CD14-positive monocyte (primary cell): ENCODE results near the gene LYPD8. TPM values are rescaled to one million over a fixed set of nuclear protein-coding genes. Genes with fewer than 3 reads are reported as not detected.
"Not testable (repeated sequence)": the region's sequence is repeated elsewhere in the genome, so short reads cannot be mapped to it uniquely, and the experiment has no call there.

ENCODE experiments used
- DNase-seq, 3 donors: peaks; one replicate each; pipeline ENCODE4 v3.0.0-alpha.2; 2011 to 2022
- H2AFZ ChIP-seq: 2 replicates; pipeline ENCODE4 v1.6.0; 2012; ENCODE audit warnings: mild to moderate bottlenecking, low read depth, low read length, inconsistent platforms; ENCODE audit not compliant: insufficient read depth, poor library complexity, severe bottlenecking
- H3K27ac ChIP-seq, 2 donors: 1 replicate in 1 of 2; 2 replicates in 1 of 2; pipeline ENCODE4 v1.5.1; 2012 to 2013; ENCODE audit warnings: low read length in 2 of 2, control low read depth in 1 of 2, inconsistent platforms in 1 of 2, low read depth in 1 of 2, mild to moderate bottlenecking in 1 of 2
- H3K27me3 ChIP-seq, 2 donors: one replicate each; pipeline versions ENCODE4 v1.6.0 to v1.6.1; 2011 to 2013; ENCODE audit warnings: low read length in 2 of 2; ENCODE audit not compliant: control insufficient read depth in 2 of 2, insufficient read depth in 2 of 2
- H3K36me3 ChIP-seq, 2 donors: replicated peaks in 1 of 2; 1 replicate in 1 of 2; 2 replicates in 1 of 2; pipeline versions ENCODE4 v1.5.1 to v1.6.1; 2012 to 2013; ENCODE audit warnings: low read length in 2 of 2, control low read depth in 1 of 2, inconsistent platforms in 1 of 2, mild to moderate bottlenecking in 1 of 2; ENCODE audit not compliant: insufficient read depth in 2 of 2, control insufficient read depth in 1 of 2
- H3K4me1 ChIP-seq, 2 donors: 1 replicate in 1 of 2; 2 replicates in 1 of 2; pipeline versions ENCODE4 v1.5.1 to v1.6.1; 2012 to 2013; ENCODE audit warnings: low read length in 2 of 2, control low read depth in 1 of 2, inconsistent platforms in 1 of 2, mild to moderate bottlenecking in 1 of 2, moderate library complexity in 1 of 2; ENCODE audit not compliant: insufficient read depth in 2 of 2, control insufficient read depth in 1 of 2
- H3K4me2 ChIP-seq: replicated peaks from 2 replicates; pipeline ENCODE3; 2012; ENCODE audit warnings: low read length, moderate library complexity, mild to moderate bottlenecking; ENCODE audit not compliant: poor library complexity, severe bottlenecking; ENCODE audit errors: extremely low read depth
- H3K4me3 ChIP-seq, 3 experiments: fragments of 200-600 bp in 1 of 3; sonication (generic) in 1 of 3; replicated peaks in 1 of 3; 1 replicate in 2 of 3; 2 replicates in 1 of 3; pipeline ENCODE4 v1.5.1; 2011 to 2013; ENCODE audit warnings: low read length in 3 of 3, mild to moderate bottlenecking in 3 of 3, control low read depth in 2 of 3, low read depth in 2 of 3, inconsistent platforms in 1 of 3, moderate library complexity in 1 of 3
- H3K79me2 ChIP-seq: 2 replicates; pipeline ENCODE4 v1.6.0; 2012; ENCODE audit warnings: mild to moderate bottlenecking, control low read depth, inconsistent platforms, low read length, moderate library complexity; ENCODE audit not compliant: insufficient read depth
- H3K9ac ChIP-seq: 2 replicates; pipeline ENCODE4 v1.6.0; 2017; ENCODE audit warnings: low read length, mild to moderate bottlenecking; ENCODE audit not compliant: insufficient read depth, poor library complexity, severe bottlenecking
- H3K9me3 ChIP-seq, 2 donors: replicated peaks in 1 of 2; 1 replicate in 1 of 2; 2 replicates in 1 of 2; pipeline versions ENCODE4 v1.5.1 to v1.6.1; 2012 to 2013; ENCODE audit warnings: low read length in 2 of 2, control low read depth in 1 of 2; ENCODE audit not compliant: control insufficient read depth in 1 of 2, insufficient read depth in 1 of 2
- H4K20me1 ChIP-seq: 2 replicates; pipeline ENCODE4 v1.6.0; 2012; ENCODE audit warnings: mild to moderate bottlenecking, low read length, control low read depth, moderate library complexity; ENCODE audit not compliant: insufficient read depth
- H3K27ac Mint-ChIP-seq, 7 donors: one replicate each; pipeline ENCODE4 v1.8.0; 2020; ENCODE audit warnings: mild to moderate bottlenecking in 7 of 7, mixed read lengths in 7 of 7, moderate library complexity in 6 of 7, inconsistent platforms in 2 of 7
- H3K27me3 Mint-ChIP-seq, 3 donors: one replicate each; pipeline ENCODE4 v1.8.0; 2021 to 2022; ENCODE audit warnings: low read depth in 3 of 3, mild to moderate bottlenecking in 3 of 3, mixed read lengths in 3 of 3, moderate library complexity in 3 of 3, inconsistent platforms in 1 of 3
- H3K36me3 Mint-ChIP-seq, 2 donors: one replicate each; pipeline ENCODE4 v1.8.0; 2020; ENCODE audit warnings: mixed read lengths in 2 of 2, inconsistent platforms in 1 of 2, mild to moderate bottlenecking in 1 of 2
- H3K4me1 Mint-ChIP-seq: one replicate; pipeline ENCODE4 v1.8.0; 2020; ENCODE audit warnings: mild to moderate bottlenecking, mixed read lengths
- H3K4me3 Mint-ChIP-seq, 2 donors: one replicate each; pipeline ENCODE4 v1.8.0; 2020; ENCODE audit warnings: mild to moderate bottlenecking in 2 of 2, mixed read lengths in 2 of 2, moderate library complexity in 1 of 2
- H3K9me3 Mint-ChIP-seq, 7 donors: one replicate each; pipeline ENCODE4 v1.8.0; 2020 to 2022; ENCODE audit warnings: mixed read lengths in 7 of 7, mild to moderate bottlenecking in 6 of 7, moderate library complexity in 6 of 7, inconsistent platforms in 2 of 7
- CTCF ChIP-seq: fragments of 200-600 bp; IDR thresholded peaks from one replicate; pipeline ENCODE4 v1.8.0; 2022; ENCODE audit warnings: antibody characterized with exemption, mild to moderate bottlenecking
- whole genome bisulfite sequencing: methylation state at CpG from one replicate; pipeline ENCODE4 v1.1.5; 2013; ENCODE audit warnings: missing lambda C conversion rate; ENCODE audit not compliant: insufficient coverage; 5-methylcytosine and 5-hydroxymethylcytosine counted together
- intact Hi-C, 2 donors: fragments of 100-400 bp; cut with micrococcal nuclease; formaldehyde crosslinking; loops; one replicate each; pipeline versions ENCODE4 v1.15.0 to v1.15.1; 2023
- polyA minus RNA-seq: library from RNA; depleted of rRNA, polyadenylated mRNA; stranded (reverse); fragments of >200 nt; gene quantifications from 2 replicates; pipeline ENCODE4 v1.2.3, GENCODE V29; 2012
- polyA plus RNA-seq, 3 donors: library from polyadenylated mRNA; depleted of rRNA in 1 of 3; unstranded in 2 of 3; stranded (reverse) in 1 of 3; fragments of 300-500 nt in 2 of 3; fragments of >200 nt in 1 of 3; fragmentation: Illumina TruSeq in 2 of 3; gene quantifications; 1 replicate in 2 of 3; 2 replicates in 1 of 3; pipeline ENCODE4 v1.2.3, GENCODE V29; 2012 to 2021
- total RNA-seq, 12 experiments: library from RNA in 1 of 12; stranded (reverse) in 1 of 12; fragments of 120-200 nt in 1 of 12; gene quantifications; one replicate each; pipeline ENCODE4 v1.2.4 and lab custom pipeline; 2013 to 2026; ENCODE audit warnings: mixed read lengths in 6 of 12, inconsistent platforms in 1 of 12

The LYPD8 gene
- 0.10 TPM for total RNA-seq (2013)
- under 1 TPM in 1 of 3 donors, not detected in 2; 0.17 TPM for polyA plus RNA-seq
- not detected in 2 replicates for polyA minus RNA-seq
- total RNA-seq (lab: John Stamatoyannopoulos, UW), result 0 to 0.58 (median 0) reads per million in 11 experiments

- Mint-ChIP-seq H3K4me3 (no peak within 1 kb of the TSS), H3K4me1 (peaks cover 9% of the 10 kb centered on the region), H3K27me3 (peaks cover 0 to 2% (median 0%) of the 10 kb centered on the region in 3 donors), H3K36me3 (peaks cover 0 to 2% of the 10 kb centered on the region in 2 donors), H3K9me3 (peaks cover 0 to 8% (median 2%) of the 10 kb centered on the region in 7 donors), H3K27ac (peak within 1 kb of the TSS in 2 of 7 donors; percentile 5 to 72)
- H2AFZ ChIP-seq, result peak within 1 kb of the TSS; percentile 7
- H3K27me3 ChIP-seq, result no peaks in the 10 kb centered on the region
- no peak within 1 kb of the TSS for H3K9ac ChIP-seq
- intact Hi-C loops, result no loop called here
- DNase-seq, result no peak
- no peak within 1 kb of the TSS for H3K4me2 ChIP-seq
- TF ChIP-seq CTCF, result no peak
- H3K79me2 ChIP-seq, result no peaks in the 10 kb centered on the region
- H4K20me1 ChIP-seq, result no peaks in the 10 kb centered on the region
- H3K36me3 ChIP-seq, result no peaks in the 10 kb centered on the region
- no peaks in the 10 kb centered on the region for H3K9me3 ChIP-seq
- H3K4me1 ChIP-seq, result peaks cover 7 to 24% of the 10 kb centered on the region in 2 donors
- H3K27ac ChIP-seq, result no peak within 1 kb of the TSS
- H3K4me3 ChIP-seq, result no peak within 1 kb of the TSS
- 80% methylated on average over 6 of the region's 6 CpGs for WGBS
Observed at GRCh38 chr1:248755517-248755916, at the start of gene LYPD8. LYPD8 (minus strand) TSS chr1:248755759; CDS start chr1:248751081, 4,678 bp downstream.

- peaks cover 10 to 11% of the 10 kb centered on the region in 2 donors for H3K36me3 Mint-ChIP-seq
- Histone ChIP-seq H3K36me3 (peaks cover 0 to 5% of the 10 kb centered on the region in 2 donors), H3K4me3 (peak overlapping the region; percentile 24 to 70 (median 29)), H3K27me3 (no peaks in the 10 kb centered on the region), H4K20me1 (no peaks in the 10 kb centered on the region), H3K79me2 (no peaks in the 10 kb centered on the region), H3K4me2 (peak overlapping the region; percentile 81), H3K4me1 (peaks cover 50 to 59% of the 10 kb centered on the region in 2 donors), H3K9ac (peak overlapping the region; percentile 43), H3K9me3 (no peaks in the 10 kb centered on the region), H2AFZ (peak overlapping the region; percentile 26), H3K27ac (peak overlapping the region; percentile 86 to 89)
- WGBS, result 5% methylated on average over 6 of the region's 10 CpGs
- peak overlapping the region; percentile 77 to 88 for H3K4me3 Mint-ChIP-seq
- peaks cover 0 to 6% (median 4%) of the 10 kb centered on the region in 7 donors for H3K9me3 Mint-ChIP-seq
- H3K27ac Mint-ChIP-seq, result peak overlapping the region; percentile 94 to 99 (median 96)
- DNase-seq, result peak; percentile 82 to 88 (median 82)
- no peak for TF ChIP-seq CTCF
- H3K4me1 Mint-ChIP-seq, result peaks cover 62% of the 10 kb centered on the region
- H3K27me3 Mint-ChIP-seq, result no peaks in the 10 kb centered on the region
- intact Hi-C loops, result loop anchor here (5.0 kb wide), 3 partner anchors 103 to 563 kb away; partner anchors contain the start of gene OR14I1 (in 1 of the 2)
Observed at GRCh38 chr1:248804771-248805681, 49.5 kb upstream of the LYPD8 start.

- H3K27me3 ChIP-seq, H4K20me1 ChIP-seq, H3K27me3 Mint-ChIP-seq, H3K36me3 Mint-ChIP-seq, H3K9me3 ChIP-seq, H3K9ac ChIP-seq, H3K9me3 Mint-ChIP-seq, H3K4me2 ChIP-seq, H3K36me3 ChIP-seq, DNase-seq, H3K4me3 Mint-ChIP-seq, H3K79me2 ChIP-seq, H2AFZ ChIP-seq, intact Hi-C loops: not testable (repeated sequence)
- Mint-ChIP-seq H3K4me1 (peaks cover 69% of the 10 kb centered on the region), H3K27ac (peak overlapping the region; percentile 89 to 99 (median 96))
- Histone ChIP-seq H3K27ac (peak overlapping the region; percentile 86 to 89), H3K4me3 (peak overlapping the region in 1 of 3 experiments; percentile 70), H3K4me1 (peaks cover 55 to 70% of the 10 kb centered on the region in 2 donors)
- WGBS, result 69% methylated on average over 13 of the region's 15 CpGs
Observed at GRCh38 chr1:248803501-248803900, 47.9 kb upstream of the LYPD8 start.
